ENCODE results near the gene FRMD5. TPM values are rescaled to one million over a fixed set of nuclear protein-coding genes. Genes with fewer than 3 reads are reported as not detected.

Gene FRMD5
- total RNA-seq, 1 experiment from 2014 or later, result 3.9 TPM

DNA sequence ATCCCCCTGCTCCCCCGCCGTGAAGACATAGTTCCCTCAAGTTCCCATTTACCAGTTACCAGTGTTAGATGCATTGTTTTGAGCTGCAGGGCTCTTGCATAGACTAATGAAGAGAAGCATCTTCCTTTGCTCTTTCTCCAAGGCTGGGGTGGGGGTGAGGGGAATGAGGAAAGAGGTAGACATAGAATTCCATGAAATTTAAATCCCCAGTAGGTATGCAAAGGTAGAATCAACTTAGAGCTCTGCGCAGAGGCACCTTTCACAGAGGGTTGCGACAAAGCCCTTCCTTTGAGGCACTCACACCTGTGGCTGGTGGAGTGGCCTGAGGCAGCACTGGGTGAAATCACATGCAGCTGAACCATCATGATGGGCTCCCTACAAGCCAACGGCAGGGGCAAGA lies 266.9 kb downstream of the FRMD5 start:
- no peaks in the 10 kb centered on the region for H3K9me3 ChIP-seq (ENCODE audit: control insufficient read depth, low read depth, low read length)
- H3K36me3 Mint-ChIP-seq (ENCODE audit: insufficient read depth in 1 of 3, low read depth in 3 of 3), result no peaks in the 10 kb centered on the region
- H3K27me3 ChIP-seq (ENCODE audit: insufficient read depth, low read length), result no peaks in the 10 kb centered on the region
- H2BK20ac ChIP-seq (ENCODE audit: low read depth, low read length, poor library complexity, severe bottlenecking), result no peak overlapping the region
- no peak overlapping the region for H4K5ac ChIP-seq (ENCODE audit: insufficient read length, low read depth, low read length)
- no peak overlapping the region for H2BK12ac ChIP-seq (ENCODE audit: insufficient read length, low read depth, low read length)
- no peak overlapping the region for H2BK120ac ChIP-seq (ENCODE audit: low read depth, low read length, poor library complexity, severe bottlenecking)
- no peak overlapping the region for H3K56ac ChIP-seq (ENCODE audit: insufficient read length, low read depth, low read length)
- peak overlapping the region; percentile 36 to 98 (median 82); a peak in 6 of 7 replicates for H3K27ac Mint-ChIP-seq
- peak; percentile 89 for DNase-seq
- H2AFZ ChIP-seq (ENCODE audit: low read length), result no peak overlapping the region
- no peak overlapping the region for H3K9ac ChIP-seq (ENCODE audit: extremely low read depth, insufficient read length, low read length)
- no peak overlapping the region for H2AK5ac ChIP-seq (ENCODE audit: insufficient read length, low read length)
- H3K14ac ChIP-seq (ENCODE audit: insufficient read depth, low read length), result no peak overlapping the region
- H3K23me2 ChIP-seq (ENCODE audit: insufficient read length, low read depth, low read length, poor library complexity, severe bottlenecking), result no peaks in the 10 kb centered on the region
- no peak overlapping the region for H3K18ac ChIP-seq (ENCODE audit: insufficient read length, low read depth, low read length)
- H3K27me3 Mint-ChIP-seq (ENCODE audit: low read depth), result peaks cover 49% of the 10 kb centered on the region
- WGBS (ENCODE audit: extremely low coverage, insufficient read length, low lambda C conversion rate), result no CpG with 5 or more reads among the region's 5 CpGs
- H3K23ac ChIP-seq (ENCODE audit: insufficient read length, low read depth, low read length), result no peak overlapping the region
- H3K79me1 ChIP-seq (ENCODE audit: insufficient read depth, low read depth, low read length, poor library complexity, severe bottlenecking), result no peaks in the 10 kb centered on the region
- H4K20me1 ChIP-seq (ENCODE audit: control insufficient read depth, insufficient read depth, insufficient read length), result no peaks in the 10 kb centered on the region
- H4K91ac ChIP-seq (ENCODE audit: insufficient read length, low read depth, low read length), result no peak overlapping the region
- H4K8ac ChIP-seq (replicated peaks; ENCODE audit: insufficient read length, low read depth, low read length), result no peak overlapping the region
- peaks cover 73 to 74% of the 10 kb centered on the region in 2 experiments for H3K4me1 Mint-ChIP-seq
- H3K79me2 ChIP-seq (ENCODE audit: insufficient read depth, low read length), result no peaks in the 10 kb centered on the region
- H2BK15ac ChIP-seq (ENCODE audit: low read depth, low read length), result no peak overlapping the region
- peaks cover 35% of the 10 kb centered on the region for H3K4me1 ChIP-seq (ENCODE audit: insufficient read depth, low read length)
- H3K9me3 Mint-ChIP-seq, result peaks cover 0 to 2% of the 10 kb centered on the region in 2 experiments; a peak in 1 of 5 replicates
- no peak overlapping the region for H3T11ph ChIP-seq (ENCODE audit: low read length)
- H3K4me2 ChIP-seq (ENCODE audit: insufficient read depth, insufficient read length, low read length), result peak overlapping the region; percentile 28
- no peak overlapping the region for H2BK5ac ChIP-seq (ENCODE audit: insufficient read length, low read length)
- no peak overlapping the region for H3K4ac ChIP-seq (ENCODE audit: low read depth, low read length)
- TF ChIP-seq, protein P1, sequence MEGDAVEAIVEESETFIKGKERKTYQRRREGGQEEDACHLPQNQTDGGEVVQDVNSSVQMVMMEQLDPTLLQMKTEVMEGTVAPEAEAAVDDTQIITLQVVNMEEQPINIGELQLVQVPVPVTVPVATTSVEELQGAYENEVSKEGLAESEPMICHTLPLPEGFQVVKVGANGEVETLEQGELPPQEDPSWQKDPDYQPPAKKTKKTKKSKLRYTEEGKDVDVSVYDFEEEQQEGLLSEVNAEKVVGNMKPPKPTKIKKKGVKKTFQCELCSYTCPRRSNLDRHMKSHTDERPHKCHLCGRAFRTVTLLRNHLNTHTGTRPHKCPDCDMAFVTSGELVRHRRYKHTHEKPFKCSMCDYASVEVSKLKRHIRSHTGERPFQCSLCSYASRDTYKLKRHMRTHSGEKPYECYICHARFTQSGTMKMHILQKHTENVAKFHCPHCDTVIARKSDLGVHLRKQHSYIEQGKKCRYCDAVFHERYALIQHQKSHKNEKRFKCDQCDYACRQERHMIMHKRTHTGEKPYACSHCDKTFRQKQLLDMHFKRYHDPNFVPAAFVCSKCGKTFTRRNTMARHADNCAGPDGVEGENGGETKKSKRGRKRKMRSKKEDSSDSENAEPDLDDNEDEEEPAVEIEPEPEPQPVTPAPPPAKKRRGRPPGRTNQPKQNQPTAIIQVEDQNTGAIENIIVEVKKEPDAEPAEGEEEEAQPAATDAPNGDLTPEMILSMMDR (conservative IDR thresholded peaks at IDR 0.05), result no peak
- H3K4me3 Mint-ChIP-seq, result peak overlapping the region; percentile 33 to 50; a peak in 4 of 5 replicates
- H3K27ac ChIP-seq (ENCODE audit: insufficient read length, low read depth, low read length), result peak overlapping the region; percentile 81
